ENCODE data around the gene ETV6.

Gene ETV6

DNA sequence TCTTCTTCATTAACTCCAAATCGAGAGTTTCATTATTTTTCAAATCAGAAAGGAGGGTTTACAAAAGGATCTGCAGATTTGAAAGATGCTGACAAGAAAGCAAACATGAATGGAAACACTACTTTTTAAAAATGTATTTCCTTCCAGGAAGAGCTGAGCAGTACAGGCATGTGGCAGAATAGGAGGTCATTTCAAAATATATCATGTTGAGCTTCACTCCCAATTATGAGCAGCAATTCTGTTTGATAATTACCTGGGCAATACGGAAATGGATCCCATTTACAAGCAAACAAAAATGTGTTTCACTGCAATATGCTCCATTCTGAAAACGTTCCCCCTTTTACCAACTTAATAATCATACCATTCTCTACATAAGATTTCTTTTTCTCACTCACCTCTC lies 273.6 kb downstream of the ETV6 start:
- no peak for DNase-seq (ENCODE audit: low spot score)

DNA sequence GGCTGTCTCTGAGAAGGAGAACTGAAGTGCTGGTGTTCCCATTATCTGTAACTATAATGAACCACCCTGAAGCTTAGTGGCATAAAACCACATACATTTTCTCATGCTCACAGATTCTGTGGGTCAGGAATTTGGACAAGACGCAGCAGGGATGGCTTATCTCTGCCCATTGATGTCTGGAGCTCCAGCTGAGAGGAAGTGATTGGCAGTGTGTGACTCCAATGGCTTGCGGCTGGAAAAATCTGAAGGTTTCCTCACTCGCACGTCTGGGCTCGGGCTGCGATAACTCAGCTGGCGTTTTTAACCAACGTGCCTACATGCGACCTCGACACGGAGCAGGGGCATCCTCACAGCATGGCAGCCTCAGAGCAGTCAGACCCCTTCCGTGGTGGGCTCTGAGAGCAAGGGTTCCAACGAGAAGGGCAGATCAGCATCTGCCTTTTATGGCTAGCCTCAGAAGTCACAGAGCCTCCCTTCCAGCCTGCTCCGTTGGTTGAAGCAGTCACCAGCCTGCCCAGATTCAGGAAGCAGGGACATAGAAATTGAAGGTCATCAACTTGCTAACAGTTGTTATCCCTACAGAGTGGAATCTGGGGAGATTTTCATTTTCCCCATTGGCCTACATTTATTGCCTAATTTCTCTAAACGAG lies 277.9 kb downstream of the ETV6 start:
- no peak for DNase-seq (ENCODE audit: low spot score)

DNA sequence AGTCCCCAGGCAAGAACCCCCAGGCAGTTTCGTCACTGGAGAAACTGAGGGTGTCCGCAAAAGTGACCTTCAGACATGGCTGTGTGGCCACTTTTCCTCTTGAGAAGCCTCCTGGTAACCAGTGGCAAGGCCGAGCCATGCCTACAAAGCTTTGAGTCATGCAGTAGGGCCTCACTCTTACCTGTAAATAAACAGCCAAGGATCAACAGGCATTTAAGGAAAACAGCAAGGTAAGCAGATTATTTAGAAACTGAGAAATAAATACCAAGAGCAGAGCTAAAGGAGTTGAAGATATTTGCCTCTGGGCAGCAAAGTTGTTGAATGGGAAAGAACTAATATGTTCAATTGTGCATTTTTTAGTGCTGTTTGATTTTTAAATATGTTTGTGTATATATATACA lies 280.2 kb downstream of the ETV6 start:
- DNase-seq (ENCODE audit: low spot score), result no peak

DNA sequence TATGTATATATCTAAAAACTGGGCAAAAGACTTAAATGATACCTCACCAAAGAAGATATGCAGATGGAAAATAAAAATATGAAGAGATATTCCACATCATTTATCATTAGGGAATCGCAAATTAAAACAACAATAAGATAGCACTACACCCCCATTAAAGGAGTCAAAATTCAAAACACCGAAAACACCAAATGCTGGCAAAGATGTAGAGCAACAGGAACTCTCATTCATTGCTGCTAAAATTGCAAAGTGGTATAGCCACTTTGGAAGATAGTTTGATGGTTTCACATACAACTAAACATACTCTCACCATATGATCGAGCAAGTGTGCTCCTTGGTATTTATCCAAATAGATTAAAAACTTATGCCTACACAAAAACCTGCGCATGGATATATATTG lies 289.7 kb downstream of the ETV6 start:
- no peak for DNase-seq (ENCODE audit: low spot score)

DNA sequence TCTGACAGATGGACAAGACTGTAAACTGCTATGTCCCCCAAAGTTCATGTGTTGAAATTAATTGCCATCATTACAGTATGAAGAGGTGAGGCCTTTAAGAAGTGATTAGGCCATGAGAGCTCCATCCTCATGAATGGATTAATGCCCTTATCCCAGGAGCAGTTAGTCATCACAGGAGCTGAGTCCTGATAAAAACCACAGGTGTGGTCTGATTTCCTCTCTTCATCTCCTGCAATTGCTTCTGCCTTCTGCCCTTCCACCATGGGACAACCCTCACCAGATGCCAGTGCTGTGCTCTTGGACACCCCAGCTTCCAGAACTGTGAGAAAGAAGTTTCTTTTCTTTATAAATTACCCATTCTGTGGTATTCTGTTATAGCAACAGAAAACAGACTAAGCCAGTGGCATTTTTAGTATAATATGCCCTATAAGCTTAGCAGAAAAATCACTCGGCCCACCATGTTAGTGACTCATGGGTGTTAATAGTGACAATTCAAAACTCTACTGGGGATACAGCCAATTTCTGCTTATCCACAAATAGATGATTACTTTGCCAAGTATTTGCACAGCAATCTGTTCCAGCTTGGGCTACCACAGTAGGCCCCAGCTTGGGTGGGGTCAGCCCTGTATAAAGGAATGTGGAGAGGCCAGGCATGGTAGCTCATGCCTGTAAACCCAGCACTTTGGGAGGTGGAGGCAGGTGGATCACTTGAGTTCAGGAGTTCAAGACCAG lies 292.3 kb downstream of the ETV6 start:
- peak; percentile 84 for DNase-seq (ENCODE audit: low spot score)

DNA sequence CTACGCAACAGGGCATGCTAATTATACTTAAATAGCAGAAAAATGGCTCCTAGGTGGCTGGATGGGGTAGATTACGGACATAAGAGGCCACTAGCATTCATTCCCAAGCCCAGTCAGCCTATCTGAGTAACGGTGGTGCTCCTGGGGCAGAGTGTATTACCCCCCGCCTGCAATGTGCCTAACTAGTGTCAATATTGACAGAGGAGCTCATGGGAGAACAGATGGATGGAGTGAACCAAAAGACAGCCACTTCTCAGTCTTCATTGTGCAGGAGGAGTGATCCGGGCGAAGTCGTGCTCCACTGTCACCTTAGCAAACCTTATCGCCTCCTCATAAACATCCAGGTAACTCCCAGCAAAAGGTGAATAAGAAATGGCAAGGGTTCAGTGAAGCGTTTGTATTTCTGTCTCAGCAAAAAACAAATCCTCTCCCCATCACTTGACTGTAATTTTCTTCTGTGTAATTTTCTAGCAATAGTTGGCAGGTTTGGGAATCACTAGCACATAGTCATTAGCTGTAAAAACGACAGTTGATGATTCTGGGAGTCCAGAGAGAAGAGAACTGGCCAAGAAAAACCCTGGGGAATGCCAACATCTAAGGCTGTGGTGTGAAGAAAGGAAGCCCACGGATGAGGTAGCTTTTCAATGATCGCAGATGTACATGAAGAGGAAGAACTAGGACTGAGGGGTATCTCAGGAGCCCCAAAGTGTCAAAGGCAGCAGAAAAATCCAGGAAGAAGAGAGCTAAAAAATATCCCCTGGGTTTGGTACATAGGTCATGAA lies 294.6 kb downstream of the ETV6 start:
- no peak for DNase-seq (ENCODE audit: low spot score)

All from SW480 (cell line).